H1 (cell line): ENCODE results near the gene VGLL3. TPM values are rescaled to one million over a fixed set of nuclear protein-coding genes. Genes with fewer than 3 reads are reported as not detected.
A peak's percentile ranks its signal among the peaks of the same experiment; 100 is the strongest.

ENCODE experiments used
- CTCF ChIA-PET: fragments of 300-600 bp; sonication (Branson Sonifier 250); formaldehyde crosslinking; loops from one replicate; lab custom pipeline; 2021; ENCODE audit not compliant: partially characterized antibody; lab: Charles Lee
- POLR2A ChIA-PET: fragments of 300-600 bp; sonication (Branson Sonifier 250); formaldehyde crosslinking; loops from one replicate; lab custom pipeline; 2021; ENCODE audit warnings: inconsistent platforms; ENCODE audit not compliant: partially characterized antibody; lab: Charles Lee
- DNase-seq, 2 experiments: peaks; one replicate each; pipeline versions ENCODE4 v3.0.0 to v3.0.0-alpha.2; 2010 to 2022; ENCODE audit warnings: low spot score in 2 of 2, low read depth in 1 of 2, mixed read lengths in 1 of 2
- FAIRE-seq: peaks from 2 replicates; lab custom pipeline; 2011; peaks lifted over from hg19 to GRCh38; lab: Jason Lieb, UNC
- H2AFZ ChIP-seq: 2 replicates; pipeline ENCODE4 v1.8.1; 2012; ENCODE audit warnings: low read length, inconsistent platforms
- H2AK5ac ChIP-seq: 2 replicates; pipeline ENCODE4 v1.6.1; 2013; ENCODE audit warnings: low read depth, low read length
- H2BK120ac ChIP-seq: replicated peaks from 2 replicates; pipeline ENCODE3; 2013; ENCODE audit warnings: low read depth, low read length, inconsistent platforms
- H2BK12ac ChIP-seq: 2 replicates; pipeline ENCODE4 v1.6.1; 2013; ENCODE audit warnings: low read depth, low read length
- H2BK15ac ChIP-seq: 2 replicates; pipeline ENCODE4 v1.6.1; 2013; ENCODE audit warnings: low read length
- H2BK20ac ChIP-seq: 2 replicates; pipeline ENCODE4 v1.6.1; 2013; ENCODE audit warnings: low read length
- H2BK5ac ChIP-seq: 2 replicates; pipeline ENCODE4 v1.6.1; 2013; ENCODE audit warnings: low read depth, low read length
- H3K14ac ChIP-seq: 2 replicates; pipeline ENCODE4 v1.6.1; 2013; ENCODE audit warnings: inconsistent platforms; ENCODE audit not compliant: insufficient read length
- H3K18ac ChIP-seq: 2 replicates; pipeline ENCODE4 v1.6.1; 2013; ENCODE audit warnings: low read length; ENCODE audit errors: extremely low read depth
- H3K23ac ChIP-seq: 2 replicates; pipeline ENCODE4 v1.6.1; 2013; ENCODE audit warnings: inconsistent platforms; ENCODE audit not compliant: insufficient read length
- H3K23me2 ChIP-seq: 2 replicates; pipeline ENCODE4 v1.6.1; 2013; ENCODE audit warnings: low read depth, low read length
- H3K27ac ChIP-seq: 2 replicates; pipeline ENCODE4 v1.6.1; 2011; ENCODE audit warnings: low read depth, low read length, inconsistent platforms
- H3K27me3 ChIP-seq, 4 experiments: replicated peaks in 1 of 4; 1 replicate in 1 of 4; 2 replicates in 3 of 4; pipeline versions ENCODE4 v1.6.1 to v1.8.1; 2011 to 2013; ENCODE audit warnings: low read length in 3 of 4, mild to moderate bottlenecking in 3 of 4, inconsistent platforms in 2 of 4, mixed read lengths in 2 of 4, moderate library complexity in 1 of 4; ENCODE audit not compliant: control insufficient read depth in 3 of 4, insufficient read depth in 3 of 4; ENCODE audit errors: extremely low read depth in 1 of 4
- H3K36me3 ChIP-seq, 4 experiments: 2 replicates each; pipeline versions ENCODE4 v1.6.1 to v1.8.1; 2011 to 2013; ENCODE audit warnings: mild to moderate bottlenecking in 4 of 4, low read length in 3 of 4, moderate library complexity in 2 of 4, control low read depth in 1 of 4, inconsistent platforms in 1 of 4; ENCODE audit not compliant: insufficient read depth in 4 of 4, control insufficient read depth in 2 of 4
- H3K4ac ChIP-seq: replicated peaks from 2 replicates; pipeline ENCODE3; 2013; ENCODE audit warnings: low read length, low read depth, mixed read lengths, inconsistent platforms; ENCODE audit not compliant: insufficient read length
- H3K4me1 ChIP-seq, 4 experiments: replicated peaks in 1 of 4; 1 replicate in 1 of 4; 2 replicates in 3 of 4; pipeline versions ENCODE4 v1.6.1 to v1.8.1; 2011 to 2013; ENCODE audit warnings: low read length in 3 of 4, inconsistent platforms in 2 of 4, mixed read lengths in 1 of 4; ENCODE audit not compliant: insufficient read depth in 4 of 4, control insufficient read depth in 3 of 4
- H3K4me2 ChIP-seq, 2 experiments: 2 replicates each; pipeline versions ENCODE4 v1.6.1 to v1.8.1; 2011 to 2013; ENCODE audit warnings: low read depth in 2 of 2, low read length in 2 of 2, control low read depth in 1 of 2, inconsistent platforms in 1 of 2, mild to moderate bottlenecking in 1 of 2; ENCODE audit not compliant: insufficient read depth in 1 of 2
- H3K4me3 ChIP-seq, 4 experiments: fragments of 200-600, 300-600 bp in 1 of 4; sonication (generic), shearing (Covaris generic), sonication (Bioruptor Twin) in 1 of 4; 2 replicates each; pipeline versions ENCODE4 v1.5.1 to v1.8.1; 2011 to 2016; ENCODE audit warnings: low read length in 4 of 4, low read depth in 3 of 4, control low read depth in 2 of 4, inconsistent platforms in 2 of 4, mild to moderate bottlenecking in 2 of 4, mixed read lengths in 1 of 4, moderate library complexity in 1 of 4; ENCODE audit not compliant: insufficient read depth in 2 of 4; ENCODE audit errors: extremely low read depth in 1 of 4
- H3K56ac ChIP-seq: replicated peaks from 2 replicates; pipeline ENCODE3; 2013; ENCODE audit warnings: low read depth, mild to moderate bottlenecking, mixed read lengths, low read length, inconsistent platforms; ENCODE audit not compliant: insufficient read length
- H3K79me1 ChIP-seq: 2 replicates; pipeline ENCODE4 v1.6.1; 2013; ENCODE audit warnings: low read depth, low read length, control low read depth
- H3K79me2 ChIP-seq, 2 experiments: 2 replicates each; pipeline versions ENCODE4 v1.6.1 to v1.8.1; 2012 to 2013; ENCODE audit warnings: low read length in 2 of 2, mild to moderate bottlenecking in 2 of 2, inconsistent platforms in 1 of 2; ENCODE audit not compliant: insufficient read depth in 2 of 2, control insufficient read depth in 1 of 2
- H3K9ac ChIP-seq, 4 experiments: replicated peaks in 1 of 4; 1 replicate in 1 of 4; 2 replicates in 3 of 4; pipeline versions ENCODE4 v1.6.1 to v1.8.1; 2011 to 2013; ENCODE audit warnings: low read depth in 3 of 4, low read length in 3 of 4, control low read depth in 2 of 4, mild to moderate bottlenecking in 2 of 4, moderate library complexity in 2 of 4, inconsistent platforms in 1 of 4; ENCODE audit errors: extremely low read depth in 1 of 4
- H3K9me3 ChIP-seq, 2 experiments: 2 replicates each; pipeline versions ENCODE4 v1.6.1 to v1.8.1; 2012 to 2013; ENCODE audit warnings: mild to moderate bottlenecking in 2 of 2, moderate library complexity in 2 of 2, control low read depth in 1 of 2, inconsistent platforms in 1 of 2, low read depth in 1 of 2, low read length in 1 of 2, mixed read lengths in 1 of 2; ENCODE audit not compliant: insufficient read depth in 2 of 2
- H4K20me1 ChIP-seq, 2 experiments: replicated peaks in 1 of 2; 2 replicates each; pipeline versions ENCODE3 to v1.8.1; 2011 to 2013; ENCODE audit warnings: inconsistent platforms in 2 of 2, low read length in 2 of 2, mild to moderate bottlenecking in 1 of 2; ENCODE audit not compliant: insufficient read depth in 2 of 2, control insufficient read depth in 1 of 2
- H4K5ac ChIP-seq: 2 replicates; pipeline ENCODE4 v1.6.1; 2013; ENCODE audit warnings: low read length, low read depth, mixed read lengths, inconsistent platforms; ENCODE audit not compliant: insufficient read length
- H4K8ac ChIP-seq: 2 replicates; pipeline ENCODE4 v1.8.0; 2013; ENCODE audit warnings: mild to moderate bottlenecking, moderate library complexity, low read length, inconsistent platforms; ENCODE audit not compliant: insufficient read depth; ENCODE audit errors: extremely low read depth
- H4K91ac ChIP-seq: replicated peaks from 2 replicates; pipeline ENCODE3; 2013; ENCODE audit warnings: low read length, mixed read lengths, inconsistent platforms; ENCODE audit not compliant: insufficient read length
- CTCF ChIP-seq, 3 experiments: IDR thresholded peaks; 1 replicate in 2 of 3; 2 replicates in 1 of 3; pipeline versions ENCODE4 v1.5.1 to v1.6.1; 2011; ENCODE audit warnings: low read length in 3 of 3, mild to moderate bottlenecking in 3 of 3, inconsistent platforms in 2 of 3, low read depth in 1 of 3, moderate library complexity in 1 of 3; ENCODE audit not compliant: insufficient read depth in 1 of 3; ENCODE audit errors: control extremely low read depth in 1 of 3
- MAFK ChIP-seq: IDR thresholded peaks from 2 replicates; pipeline ENCODE4 v1.6.1; 2012; ENCODE audit warnings: low read depth, mild to moderate bottlenecking, improper control_type of control experiment, low read length
- WGBS, 2 experiments: shearing (Covaris generic) in 1 of 2; methylation state at CpG; one replicate each; pipeline versions ENCODE4 v1.1.6 to v1.1.7; 2013 to 2015; ENCODE audit warnings: low lambda C conversion rate in 2 of 2, mixed read lengths in 2 of 2, inconsistent platforms in 1 of 2, low coverage in 1 of 2, missing lambda C conversion rate in 1 of 2; ENCODE audit not compliant: insufficient replicate concordance in 2 of 2, insufficient coverage in 1 of 2, insufficient read length in 1 of 2; ENCODE audit errors: extremely low coverage in 1 of 2, missing lambda C conversion rate in 1 of 2; 5-methylcytosine and 5-hydroxymethylcytosine counted together
- polyA plus RNA-seq, 7 experiments: library from polyadenylated mRNA; depleted of rRNA in 3 of 7; stranded (reverse) in 5 of 7; unstranded in 2 of 7; fragments of >200 nt in 5 of 7; fragments of 200-250 nt in 2 of 7; gene quantifications; 1 replicate in 5 of 7; 2 replicates in 1 of 7; 4 replicates in 1 of 7; pipeline versions ENCODE4 v1.2.1 to v1.2.3, GENCODE V29; 2011 to 2013; ENCODE audit warnings: missing spikeins in 2 of 7, mixed read lengths in 2 of 7
- total RNA-seq: library from RNA; stranded (reverse); fragmentation: NEBNext Ultra II Directional; extraction: Animal tissue kit (Norgen Biotek cat#: 25700); gene quantifications from 2 replicates; pipeline ENCODE4 v1.2.1, GENCODE V29; 2021

VGLL3 gene
- total and polyA plus RNA-seq, 2 of the 8 experiments (the other 6 are each of a cell fraction or from before 2014, with no cell fraction given): 13.4 to 24.2 TPM

- Histone ChIP-seq H2BK12ac (no peak overlapping the region), H3K9me3 (no peaks in the 10 kb centered on the region), H2AFZ (no peak overlapping the region), H2AK5ac (no peak overlapping the region), H2BK5ac (no peak overlapping the region), H4K20me1 (no peaks in the 10 kb centered on the region), H4K91ac (no peak overlapping the region), H3K36me3 (no peaks in the 10 kb centered on the region), H3K23me2 (no peaks in the 10 kb centered on the region), H3K27ac (no peak overlapping the region), H3K4me3 (no peak overlapping the region), H3K4ac (no peak overlapping the region), H2BK120ac (no peak overlapping the region), H4K5ac (no peak overlapping the region), H2BK15ac (no peak overlapping the region), H3K79me2 (no peaks in the 10 kb centered on the region), H3K27me3 (no peaks in the 10 kb centered on the region), H3K9ac (no peak overlapping the region), H3K14ac (no peak overlapping the region), H3K4me2 (no peak overlapping the region), H3K79me1 (no peaks in the 10 kb centered on the region), H3K56ac (no peak overlapping the region), H3K4me1 (no peaks in the 10 kb centered on the region), H4K8ac (peak overlapping the region; percentile 15; the same call in 1 of the 2 replicates), H3K18ac (no peak overlapping the region), H2BK20ac (no peak overlapping the region), H3K23ac (no peak overlapping the region)
- no peak for FAIRE-seq
- 91% methylated on average over 3 of the region's 3 CpGs; no CpG with 5 or more reads in 1 of the 2 experiments for WGBS, 2 experiments
- CTCF ChIA-PET: interaction anchor here (0.8 to 1.0 kb wide), 2 partner anchors 14 to 264 kb away, joined by 3 read pairs; no protein-coding TSS in a partner anchor
- POLR2A ChIA-PET: no interaction called here
- DNase-seq: no peak
- TF ChIP-seq CTCF (IDR thresholded peaks at IDR 0.05; ENCODE audit: control extremely low read depth in 1 of 3, insufficient read depth in 1 of 3, low read depth in 1 of 3, low read length in 3 of 3): peak in 1 of 3 experiments; percentile 5; a peak in 1 of 4 replicates
- TF ChIP-seq MAFK: no peak
These were observed 46.7 kb upstream of the VGLL3 start for GRCh38 chr3:87037652-87038051.
